GM19467 (cell line): ENCODE measurements around the gene HDAC7.
"Not testable (repeated sequence)": the region's sequence is repeated elsewhere in the genome, so short reads cannot be mapped to it uniquely, and the experiment has no call there.

Experiments used
- ATAC-seq: cut with Tn5 transposase; IDR thresholded peaks from one replicate; pipeline ENCODE4 v1.9.1; 2021; ENCODE audit warnings: mild to moderate bottlenecking, moderate library complexity; ENCODE audit not compliant: unreplicated experiment

HDAC7 gene

DNA sequence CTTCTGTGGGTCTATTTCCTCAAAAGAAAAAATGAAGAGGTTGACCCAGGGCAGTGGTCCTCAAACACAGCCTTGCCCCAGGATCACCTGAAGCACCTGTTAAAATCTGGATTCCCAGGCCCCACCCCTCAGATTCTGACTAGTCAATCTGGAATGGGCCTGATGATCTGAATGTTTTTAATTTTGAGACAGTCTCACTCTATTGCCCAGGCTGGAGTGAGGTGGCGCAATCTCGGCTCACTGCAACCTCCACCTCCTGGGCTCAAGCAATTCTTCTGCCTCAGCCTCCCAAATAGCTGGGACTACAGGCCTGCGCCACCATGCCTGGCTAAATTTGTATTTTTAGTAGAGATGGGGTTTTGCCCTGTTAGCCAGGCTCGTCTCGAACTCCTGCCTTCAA is 4.3 kb downstream of the HDAC7 start:
- ATAC-seq = not testable (repeated sequence)

DNA sequence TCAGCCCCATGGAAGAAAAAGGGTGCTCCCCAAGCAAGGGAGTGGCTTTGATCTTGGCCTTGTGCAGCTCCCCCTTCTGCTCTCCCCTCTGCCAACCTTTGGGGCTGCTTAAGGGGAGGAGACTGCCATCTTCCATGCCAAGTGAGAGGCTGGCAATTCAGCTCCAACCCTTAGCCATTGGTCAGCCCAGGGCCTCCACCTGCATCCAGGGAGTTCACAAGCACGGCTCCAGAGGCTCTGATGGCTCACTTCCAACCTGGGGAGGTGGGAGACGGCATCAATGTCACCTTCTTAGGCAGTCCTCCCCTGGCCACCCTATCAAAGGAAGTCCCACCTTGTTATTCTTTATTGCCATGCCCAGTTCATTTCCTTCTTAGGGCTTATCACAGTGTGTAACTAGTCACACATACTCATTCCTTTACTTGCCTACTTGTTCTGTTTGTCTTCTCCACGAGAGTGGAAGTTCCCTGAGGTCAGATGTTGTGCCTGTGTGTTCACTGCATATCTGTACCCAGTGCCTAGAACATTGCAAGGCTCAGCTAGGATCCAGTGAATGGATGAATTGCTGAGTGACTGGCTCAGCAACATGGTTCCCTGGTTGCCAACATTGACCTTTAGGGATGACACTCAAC is 5.0 kb downstream of the HDAC7 start:
- ATAC-seq = no peak

DNA sequence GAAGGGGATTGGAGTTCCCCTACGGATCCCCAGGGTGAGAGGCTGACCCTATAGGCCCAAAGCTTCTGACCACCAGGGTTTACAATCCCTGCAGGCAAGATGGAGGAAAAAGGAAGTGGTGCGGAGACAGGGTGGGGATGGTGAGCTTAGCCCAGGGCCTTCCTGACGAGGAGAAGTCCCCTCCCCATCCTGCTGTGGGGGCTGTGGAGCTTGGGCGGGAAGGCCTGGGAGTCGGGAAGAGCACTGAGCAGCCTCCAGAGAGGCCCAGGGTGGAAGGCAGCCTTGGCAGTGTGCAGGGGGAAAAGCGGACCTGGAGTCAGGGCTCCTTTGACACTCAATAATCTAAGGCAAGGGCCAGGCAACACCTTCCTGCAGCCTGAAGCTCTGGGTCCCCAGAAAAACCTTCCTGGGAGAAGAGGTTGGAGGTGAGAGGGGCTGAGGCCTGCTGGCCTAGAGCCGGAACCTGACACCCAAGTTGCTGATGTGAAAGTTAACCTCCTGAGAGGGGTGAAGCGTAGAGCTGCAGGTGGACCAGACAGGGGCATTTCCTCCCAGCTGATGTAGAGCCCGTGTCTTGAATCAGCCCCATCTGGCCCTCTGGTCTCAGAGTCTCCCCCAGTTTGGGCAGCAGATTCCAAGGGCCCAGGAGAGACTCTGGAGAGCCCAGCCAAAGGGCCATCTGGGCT is 6.0 kb downstream of the HDAC7 start:
- peak; percentile 44 for ATAC-seq

DNA sequence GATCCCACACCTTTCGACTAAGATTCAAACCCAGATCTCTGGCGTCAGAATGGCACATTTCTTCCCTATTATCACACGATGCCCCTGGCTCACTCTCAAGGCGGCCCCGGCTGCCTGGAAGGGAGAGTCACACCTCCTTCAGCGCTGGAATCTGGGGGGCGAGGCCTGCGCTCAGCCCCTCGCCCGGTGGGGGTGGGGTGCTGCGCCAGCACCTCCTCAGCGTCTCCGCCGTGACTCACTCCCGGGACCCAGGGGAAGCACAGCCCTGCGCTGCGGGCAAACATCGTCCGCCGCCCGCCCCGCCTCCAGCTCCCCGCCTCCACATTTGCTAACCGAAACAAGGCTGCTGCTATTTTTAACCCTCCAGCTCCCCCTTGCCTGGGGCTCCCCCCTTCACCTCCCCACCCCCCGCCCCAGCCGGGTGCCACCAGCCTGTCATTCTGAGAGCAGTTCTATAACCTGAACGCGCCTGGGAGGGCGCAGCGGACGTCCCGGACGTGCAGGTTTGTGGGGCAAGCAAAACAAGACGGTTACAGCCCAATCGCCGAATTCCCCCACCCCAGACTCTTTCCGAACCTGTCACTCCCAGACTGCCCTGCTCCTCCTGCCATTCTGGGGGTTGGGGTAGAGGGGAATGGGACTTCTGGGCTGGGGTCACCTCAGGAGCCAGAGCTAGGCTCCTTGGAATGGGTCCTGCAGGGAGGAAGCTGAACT is 6.7 kb downstream of the HDAC7 start:
- ATAC-seq = peak; percentile 50

DNA sequence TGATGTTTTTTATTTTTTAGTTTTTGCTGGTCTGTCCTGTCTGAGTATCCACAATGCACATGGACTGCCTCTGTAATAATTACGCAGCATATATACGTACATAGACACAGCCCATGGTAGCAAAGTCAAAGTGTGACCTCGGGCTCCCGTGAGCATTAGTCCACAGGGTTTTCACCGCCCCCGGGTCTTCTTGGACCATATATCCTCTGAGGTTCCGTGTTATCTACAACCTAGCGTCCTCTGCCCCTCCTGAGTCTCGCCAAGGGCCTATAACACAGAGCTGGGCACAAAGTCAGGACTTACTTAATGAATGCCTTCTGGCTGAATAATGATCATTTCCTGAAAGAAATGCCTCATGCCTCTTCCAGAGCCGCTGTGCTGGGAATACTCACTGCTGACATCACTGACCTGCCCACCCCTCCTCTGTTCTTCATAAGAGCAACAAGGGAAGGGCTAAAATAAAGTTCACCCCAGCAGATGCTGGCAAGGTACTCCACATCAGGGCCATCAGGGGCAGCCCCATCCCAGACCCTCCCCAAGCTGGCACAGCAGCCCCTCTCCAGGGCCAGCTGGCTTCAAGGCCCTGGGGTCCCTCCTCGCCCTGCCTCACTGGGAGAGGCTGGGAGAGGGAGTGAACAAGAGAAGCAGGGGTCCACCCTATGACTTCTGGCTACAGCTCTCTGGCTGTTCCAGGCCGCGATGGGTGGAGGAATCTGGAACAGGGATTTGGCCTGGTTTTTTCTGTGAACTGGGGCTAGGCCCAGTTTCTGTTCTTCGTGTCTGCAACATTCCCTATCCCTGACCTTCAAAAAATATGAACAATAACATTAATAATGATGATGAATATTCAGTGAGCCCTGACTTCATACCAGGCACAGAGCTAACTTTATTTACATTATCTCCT is 7.9 kb downstream of the HDAC7 start:
- ATAC-seq = no peak

GRCh38 chr12:47811072-47811396 is 8.7 kb downstream of the HDAC7 start:
- no peak for ATAC-seq

DNA sequence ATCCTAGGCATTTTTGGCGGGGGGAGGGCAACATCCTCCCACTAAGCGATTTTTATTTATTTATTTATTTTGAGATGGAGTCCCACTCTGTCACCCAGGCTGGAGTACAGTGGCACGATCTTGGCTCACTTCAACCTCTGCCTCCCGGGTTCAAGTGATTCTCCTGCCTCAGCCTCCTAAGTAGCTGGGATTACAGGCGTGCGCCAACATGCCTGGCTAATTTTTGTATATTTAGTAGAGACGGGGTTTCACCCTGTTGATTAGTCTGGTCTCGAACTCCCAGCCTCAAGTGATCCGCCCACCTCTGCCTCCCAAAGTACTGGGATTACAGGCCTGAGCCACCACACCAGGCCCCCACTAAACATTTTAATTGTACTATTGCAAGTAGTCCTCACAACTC is 10.2 kb downstream of the HDAC7 start:
- not testable (repeated sequence) for ATAC-seq

DNA sequence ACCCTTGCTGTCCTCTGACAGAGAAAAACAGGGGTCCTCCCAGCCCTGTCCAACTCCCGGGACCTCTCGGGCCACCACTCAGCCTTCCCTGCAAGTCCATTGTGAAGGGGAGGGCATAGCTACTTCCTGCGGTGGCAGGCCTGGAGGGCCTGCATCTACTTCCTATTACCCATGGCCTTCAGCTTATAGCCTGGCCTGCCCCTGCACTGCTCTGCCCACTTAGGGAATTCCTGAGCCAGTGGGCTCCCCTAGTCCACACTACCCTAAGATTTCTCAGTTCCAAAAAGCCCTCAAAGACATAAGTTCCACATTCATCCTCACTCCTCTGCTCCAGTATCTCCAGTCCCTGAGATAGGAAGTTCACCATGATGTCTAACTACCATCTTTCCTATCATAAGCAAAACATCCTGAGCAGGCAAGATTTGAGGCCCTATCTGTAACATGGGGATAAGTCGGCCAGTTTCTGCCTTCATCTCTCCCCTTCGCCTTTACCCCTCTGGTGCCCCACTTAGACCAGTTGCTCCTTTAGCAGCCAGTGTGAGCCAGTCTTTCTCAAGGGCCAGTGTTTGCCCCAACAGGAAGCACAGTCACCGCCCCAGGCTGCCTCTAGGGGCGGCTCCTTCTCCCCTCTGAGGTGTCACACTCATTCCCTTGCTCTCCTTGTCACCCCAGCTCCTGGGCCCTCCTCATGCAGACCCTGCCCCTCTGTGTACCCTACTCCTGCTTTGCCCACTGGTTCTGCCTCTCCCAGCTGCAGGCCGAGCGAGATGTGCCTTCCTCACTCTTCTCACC is 10.9 kb downstream of the HDAC7 start:
- ATAC-seq = no peak

DNA sequence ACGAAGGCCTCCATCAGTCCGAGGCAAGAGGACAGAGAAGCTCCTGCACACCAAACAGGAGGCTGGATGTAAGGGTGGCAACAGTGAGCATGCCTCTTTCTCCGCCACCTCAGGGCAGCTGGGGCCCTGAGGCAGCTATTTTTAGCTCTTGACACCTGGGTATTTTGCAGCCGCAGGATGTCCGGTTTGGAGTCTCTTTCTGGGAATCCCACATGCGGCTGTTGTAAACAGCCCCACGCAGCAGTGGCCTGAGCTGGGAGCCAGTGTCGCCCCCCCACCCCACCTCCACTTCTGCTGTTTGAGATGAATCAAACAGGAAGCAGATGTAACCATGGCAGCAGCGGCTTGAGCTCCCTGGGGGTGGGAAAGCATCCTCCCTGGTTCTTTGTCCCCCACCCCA is 11.7 kb downstream of the HDAC7 start:
- no peak for ATAC-seq

- ATAC-seq = no peak
Observed at GRCh38 chr12:47807338-47807737, 12.4 kb downstream of the HDAC7 start.

DNA sequence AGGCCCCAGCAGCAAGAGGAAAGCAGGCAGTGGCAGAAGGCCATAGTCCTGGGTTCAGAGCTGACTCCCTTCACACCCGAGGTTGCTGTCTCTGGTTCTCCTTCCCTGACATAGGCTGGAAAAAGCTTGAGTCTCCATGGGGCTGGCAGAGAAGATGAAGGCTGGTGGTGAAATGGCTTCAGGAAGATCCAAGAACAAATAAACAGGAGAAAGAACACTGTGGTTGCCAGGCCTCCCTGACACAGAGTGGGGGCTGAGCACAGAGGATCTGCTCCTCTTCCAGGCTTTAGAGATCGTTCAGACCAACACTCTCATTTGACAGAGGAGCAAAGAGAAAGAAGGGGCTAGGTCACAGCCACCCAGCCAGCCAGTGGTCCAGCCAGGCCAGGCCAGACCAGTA is 14.3 kb downstream of the HDAC7 start:
- ATAC-seq = no peak

- ATAC-seq = no peak
Observed at GRCh38 chr12:47804171-47804570, 15.5 kb downstream of the HDAC7 start.

DNA sequence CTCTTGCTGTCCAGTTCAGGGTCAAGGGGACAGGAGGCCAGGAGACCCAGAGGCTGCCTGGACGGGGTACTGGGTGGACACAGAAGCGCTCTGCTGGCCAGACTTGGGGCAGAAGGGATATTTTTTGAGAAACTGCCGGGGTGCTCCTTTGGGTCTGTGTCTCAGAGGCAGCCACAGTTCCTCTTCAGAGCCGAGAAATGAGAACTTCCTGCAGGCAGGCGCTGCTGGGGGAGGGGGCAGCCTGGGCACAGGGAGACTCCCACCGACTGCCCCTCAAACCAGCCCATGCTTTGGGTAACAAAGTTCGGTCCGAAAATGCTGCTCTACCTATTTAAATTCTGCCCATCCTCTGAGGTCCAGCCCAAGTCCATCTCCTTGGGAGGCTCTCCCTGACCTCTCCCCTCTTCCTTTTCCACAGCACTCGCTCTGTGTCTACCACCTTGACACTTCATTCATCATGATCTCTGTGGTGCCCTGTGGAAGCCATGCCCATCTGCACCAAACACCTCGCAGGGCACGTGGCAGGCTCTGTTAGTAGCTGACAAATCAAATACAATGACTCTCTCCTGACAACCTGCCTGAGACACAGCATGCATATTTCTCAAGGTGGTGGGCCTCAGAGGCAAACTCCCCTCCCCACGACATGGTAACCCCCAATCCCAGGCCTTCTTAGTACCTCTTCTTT is 16.4 kb downstream of the HDAC7 start:
- no peak for ATAC-seq

DNA sequence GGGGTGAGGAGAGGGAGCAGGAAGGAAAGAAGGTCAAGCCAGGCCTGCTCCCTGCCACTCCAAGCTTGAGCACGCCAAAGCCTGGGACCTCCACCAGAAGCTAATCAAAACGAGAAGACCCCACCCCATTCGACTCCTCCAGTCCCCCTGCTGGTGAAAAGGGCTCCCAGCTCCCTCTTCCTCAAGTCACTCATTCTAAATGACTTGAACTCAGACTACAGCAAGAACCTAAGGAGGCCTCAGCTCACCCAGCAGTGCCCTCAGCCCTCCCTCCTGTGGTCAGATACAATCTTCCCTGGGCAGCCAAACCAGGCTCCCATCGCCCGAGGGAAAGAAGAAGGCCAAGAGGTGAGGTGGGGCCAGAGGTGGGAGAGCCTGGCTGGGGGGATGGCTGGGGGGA is 17.4 kb downstream of the HDAC7 start:
- no peak for ATAC-seq

DNA sequence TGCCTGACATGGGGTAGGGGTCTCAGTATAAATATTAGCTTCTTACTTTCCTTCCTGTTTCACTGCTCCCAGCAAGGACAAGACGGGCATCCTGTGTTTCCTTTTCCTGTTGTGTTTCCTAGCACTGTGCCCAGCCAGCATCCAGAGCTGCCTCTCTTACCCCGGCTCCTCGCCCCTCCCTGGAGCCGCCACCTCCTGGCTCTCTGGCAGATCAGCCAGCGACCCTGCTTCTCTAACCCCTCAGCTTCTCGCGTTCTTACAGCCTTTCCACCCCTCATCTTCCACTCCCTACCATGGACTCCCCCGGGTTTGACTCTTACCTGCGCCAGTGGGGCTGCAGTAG is 17.8 kb downstream of the HDAC7 start:
- no peak for ATAC-seq

- no peak for ATAC-seq
Observed at GRCh38 chr12:47801170-47801903, 18.4 kb downstream of the HDAC7 start.

DNA sequence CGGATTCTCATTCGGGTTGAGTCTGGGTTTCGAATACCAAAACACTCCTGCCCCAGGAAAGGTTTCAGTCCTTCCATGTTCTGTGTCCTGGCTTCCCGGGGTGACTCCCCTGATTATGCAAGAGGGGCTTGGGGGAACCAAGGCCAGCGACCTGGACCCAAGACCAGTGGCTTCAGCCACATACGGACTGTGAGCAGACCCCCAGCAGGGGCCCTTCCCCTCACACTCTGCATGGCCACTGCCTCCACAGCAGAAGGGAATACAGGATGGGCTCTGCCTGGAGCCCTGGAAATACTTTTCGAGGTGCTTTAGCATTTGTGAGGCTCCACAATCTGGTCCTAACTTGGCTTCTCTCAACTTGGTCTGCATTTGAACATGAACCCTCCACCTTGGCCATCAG is 19.1 kb downstream of the HDAC7 start:
- ATAC-seq = no peak

DNA sequence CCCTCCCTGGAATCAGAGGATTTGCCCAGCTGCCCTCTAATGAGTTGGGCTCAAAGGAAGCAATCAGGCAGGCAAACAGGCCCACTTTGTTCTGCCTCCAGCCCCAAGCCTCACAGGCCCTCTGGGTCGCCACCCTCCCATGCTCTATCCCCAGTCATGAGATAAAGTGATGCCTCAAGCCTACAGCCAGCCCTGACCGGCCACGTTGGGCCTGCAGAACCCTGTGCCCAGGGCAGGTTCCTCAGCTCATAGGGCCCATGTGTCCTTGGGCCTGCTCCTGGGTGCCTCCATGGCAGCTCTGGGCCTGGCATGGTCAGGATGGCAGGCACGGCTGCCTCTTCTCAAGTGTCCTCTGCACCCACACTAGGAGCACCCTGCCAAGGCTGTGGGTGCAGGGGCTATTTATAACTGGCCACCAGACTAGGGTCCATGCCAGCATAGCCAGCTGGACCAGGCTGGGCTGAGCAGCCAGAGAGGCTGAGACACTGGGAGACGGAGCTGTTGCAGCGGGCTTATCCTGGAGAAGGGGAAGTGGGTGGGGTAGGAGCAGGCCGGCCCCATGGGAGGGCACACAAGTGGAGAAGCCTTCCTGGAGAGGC is 20.2 kb downstream of the HDAC7 start:
- no peak for ATAC-seq

- ATAC-seq = no peak
Observed at GRCh38 chr12:47798382-47798948, 21.2 kb downstream of the HDAC7 start.
